Measurements from ENCODE around the gene SCN7A.

- no peak for TF ChIP-seq CTCF (IDR thresholded peaks at IDR 0.05; ENCODE audit: low read depth, low read length)
- no peak for TF ChIP-seq EZH2phosphoT487 (IDR thresholded peaks at IDR 0.05; ENCODE audit: low read depth)
Measured at GRCh38 chr2:166380615-166381014, 113.4 kb downstream of the SCN7A start.

All from OCI-LY3 (cell line).